Progenitor cell of endocrine pancreas (in vitro differentiated cells): ENCODE results near the gene AXIN1. TPM values are rescaled to one million over a fixed set of nuclear protein-coding genes. Genes with fewer than 3 reads are reported as not detected.

Source experiments
- DNase-seq: peaks from one replicate; pipeline ENCODE4 v3.0.0; 2021; ENCODE audit warnings: low spot score; ENCODE audit not compliant: unreplicated experiment
- H3K27ac Mint-ChIP-seq: 2 replicates; pipeline ENCODE4 v1.8.0; 2021; ENCODE audit warnings: mild to moderate bottlenecking, moderate library complexity, mixed read lengths
- H3K27me3 Mint-ChIP-seq: 2 replicates; pipeline ENCODE4 v1.8.0; 2021; ENCODE audit warnings: mixed read lengths
- H3K36me3 Mint-ChIP-seq: 2 replicates; pipeline ENCODE4 v1.8.0; 2022; ENCODE audit warnings: mixed read lengths; ENCODE audit not compliant: insufficient read depth
- H3K4me1 Mint-ChIP-seq: 2 replicates; pipeline ENCODE4 v1.8.0; 2021; ENCODE audit warnings: low read depth, mixed read lengths
- H3K4me3 Mint-ChIP-seq: 2 replicates; pipeline ENCODE4 v1.8.0; 2021; ENCODE audit warnings: low read depth, mild to moderate bottlenecking, moderate library complexity, mixed read lengths
- H3K9me3 Mint-ChIP-seq: 2 replicates; pipeline ENCODE4 v1.8.0; 2021; ENCODE audit warnings: low read depth, mixed read lengths
- CTCF ChIP-seq: fragments of 200-600 bp; sonication (generic); IDR thresholded peaks from one replicate; pipeline ENCODE4 v1.5.0; 2021; ENCODE audit warnings: antibody characterized with exemption, mild to moderate bottlenecking; ENCODE audit not compliant: unreplicated experiment
- total RNA-seq: library from RNA; stranded (reverse); gene quantifications from 2 replicates; pipeline ENCODE4 v1.2.1, GENCODE V29; 2021

AXIN1 gene
- total RNA-seq, 1 donor from 2014 or later, result 34.4 TPM

GRCh38 chr16:284204-285120 is 68.1 kb downstream of the AXIN1 start:
- DNase-seq, result no peak
- Mint-ChIP-seq H3K27me3 (peaks cover 3% of the 10 kb centered on the region), H3K4me1 (no peaks in the 10 kb centered on the region), H3K4me3 (no peak overlapping the region), H3K27ac (peak overlapping the region; percentile 69), H3K36me3 (peaks cover 15% of the 10 kb centered on the region), H3K9me3 (no peaks in the 10 kb centered on the region)
- no peak for TF ChIP-seq CTCF

GRCh38 chr16:283033-283805 is 69.3 kb downstream of the AXIN1 start, which contains the start of gene PDIA2:
Gene PDIA2, plus strand, starts transcription at chr16:283164. Its CDS starts 6 bp downstream, at chr16:283170.
- H3K27ac Mint-ChIP-seq, result no peak within 1 kb of the TSS
- peaks cover 12% of the 10 kb centered on the region for H3K27me3 Mint-ChIP-seq
- no peaks in the 10 kb centered on the region for H3K9me3 Mint-ChIP-seq
- H3K4me1 Mint-ChIP-seq, result no peaks in the 10 kb centered on the region
- H3K36me3 Mint-ChIP-seq, result peaks cover 15% of the 10 kb centered on the region
- DNase-seq, result no peak
- no peak for TF ChIP-seq CTCF
- H3K4me3 Mint-ChIP-seq, result no peak within 1 kb of the TSS

GRCh38 chr16:282491-282890 is 70.0 kb downstream of the AXIN1 start:
- no peak overlapping the region for H3K27ac Mint-ChIP-seq
- TF ChIP-seq CTCF, result no peak
- peaks cover 12% of the 10 kb centered on the region for H3K36me3 Mint-ChIP-seq
- H3K27me3 Mint-ChIP-seq, result peaks cover 13% of the 10 kb centered on the region
- no peaks in the 10 kb centered on the region for H3K4me1 Mint-ChIP-seq
- no peak for DNase-seq
- H3K4me3 Mint-ChIP-seq, result no peak overlapping the region
- no peaks in the 10 kb centered on the region for H3K9me3 Mint-ChIP-seq

GRCh38 chr16:281660-282255 is 70.8 kb downstream of the AXIN1 start:
- Mint-ChIP-seq H3K27ac (no peak overlapping the region), H3K9me3 (no peaks in the 10 kb centered on the region), H3K4me1 (no peaks in the 10 kb centered on the region), H3K36me3 (peaks cover 9% of the 10 kb centered on the region), H3K27me3 (peaks cover 19% of the 10 kb centered on the region), H3K4me3 (no peak overlapping the region)
- TF ChIP-seq CTCF, result no peak
- DNase-seq, result no peak
